IPS-NIHi11 (cell line): ENCODE results near the gene ATP1A1.

Experiments used
- DNase-seq: peaks from one replicate; pipeline ENCODE4 v3.0.0; 2012; ENCODE audit warnings: mixed read lengths, low spot score

ATP1A1 gene

DNA sequence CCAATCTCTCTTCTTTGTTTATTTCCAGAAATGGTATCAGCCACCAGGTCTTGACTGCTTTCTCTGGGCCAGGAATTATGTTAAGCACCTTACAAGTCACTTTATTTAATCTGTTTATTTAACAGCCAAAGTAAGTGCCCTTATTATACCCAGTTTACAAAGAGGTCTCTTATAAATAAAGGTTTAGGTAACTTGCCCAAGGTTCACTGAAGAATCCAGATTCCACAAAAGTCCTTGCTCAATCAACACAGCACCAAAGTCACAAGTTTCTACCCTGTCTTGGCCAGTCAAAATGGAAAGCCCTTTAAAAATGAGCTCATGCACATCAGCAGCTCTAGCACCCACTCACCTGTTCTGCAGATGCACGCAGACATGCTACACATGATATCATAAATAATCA is 28.0 kb upstream of the ATP1A1 start:
- no peak for DNase-seq

DNA sequence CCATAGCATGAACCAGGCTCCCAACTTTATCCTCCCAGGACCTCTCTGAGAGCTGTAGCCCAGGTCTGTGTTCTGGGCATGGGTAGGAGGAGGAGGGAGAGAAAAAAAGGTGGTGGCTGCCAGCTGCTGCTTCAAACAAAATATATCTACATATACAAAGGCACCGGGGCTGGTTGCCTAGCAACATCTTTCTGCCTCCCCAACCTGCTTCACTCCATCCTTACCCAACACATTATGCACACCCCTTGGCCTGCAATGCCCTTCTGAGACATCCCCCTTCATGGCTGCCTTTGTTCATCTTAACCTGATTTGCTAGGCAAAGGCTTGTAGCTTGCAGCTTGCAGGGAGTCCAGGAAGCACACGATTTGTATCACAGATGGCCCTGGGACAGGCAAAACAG is 27.2 kb upstream of the ATP1A1 start:
- peak; percentile 55 for DNase-seq

DNA sequence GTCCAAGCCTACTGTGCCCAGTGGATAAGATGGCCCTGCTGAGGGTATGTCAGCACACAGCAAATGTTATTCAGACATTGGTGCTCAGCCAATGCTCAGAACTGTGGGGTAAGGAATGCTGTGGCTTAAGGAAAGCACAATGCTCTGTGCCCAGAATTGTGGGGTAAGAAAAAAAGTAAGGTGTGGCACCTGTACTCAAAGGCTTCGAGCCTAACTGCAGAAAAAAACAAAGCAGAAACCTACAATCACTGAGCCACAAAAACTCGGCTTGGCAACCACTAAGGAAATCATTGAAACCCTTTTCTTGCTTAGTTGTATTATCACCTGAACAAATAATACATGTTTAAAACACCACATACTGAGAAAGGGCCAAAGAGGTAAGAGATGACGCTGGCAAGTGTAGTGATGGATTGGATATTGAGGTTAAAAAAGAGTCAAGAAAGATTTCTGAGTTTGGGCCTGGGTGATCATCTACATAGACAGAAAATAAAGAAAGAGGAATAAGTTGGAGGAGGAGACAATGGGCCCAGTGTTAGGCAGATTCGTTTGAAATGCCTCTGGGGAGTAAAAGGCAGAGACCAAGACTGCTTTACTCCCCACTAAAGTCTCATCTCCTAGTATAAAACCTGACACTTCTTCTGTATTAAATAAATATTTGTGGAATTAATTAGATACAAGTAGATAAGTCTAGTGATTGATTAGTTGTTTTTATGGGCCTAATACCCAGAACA is 25.9 kb upstream of the ATP1A1 start:
- DNase-seq: no peak

DNA sequence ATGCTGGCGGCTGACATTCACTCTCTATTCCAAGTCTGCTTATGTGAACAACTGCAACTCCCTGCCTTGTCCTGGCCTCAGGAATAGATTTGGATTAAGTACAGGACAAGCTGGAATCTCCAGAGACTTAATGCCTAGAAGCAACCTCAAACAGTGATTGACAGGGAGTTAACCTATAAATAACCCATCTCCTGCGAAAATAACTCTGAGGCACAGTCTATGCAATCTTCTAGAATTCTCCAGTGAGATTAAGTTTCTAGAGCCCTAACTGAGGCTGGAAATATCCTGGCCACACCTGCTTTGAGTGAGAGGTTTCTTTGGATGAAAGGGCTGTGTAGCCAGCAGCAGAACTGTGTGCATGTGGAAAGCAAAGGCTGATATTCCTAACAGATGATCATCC is 25.3 kb upstream of the ATP1A1 start:
- DNase-seq: no peak

DNA sequence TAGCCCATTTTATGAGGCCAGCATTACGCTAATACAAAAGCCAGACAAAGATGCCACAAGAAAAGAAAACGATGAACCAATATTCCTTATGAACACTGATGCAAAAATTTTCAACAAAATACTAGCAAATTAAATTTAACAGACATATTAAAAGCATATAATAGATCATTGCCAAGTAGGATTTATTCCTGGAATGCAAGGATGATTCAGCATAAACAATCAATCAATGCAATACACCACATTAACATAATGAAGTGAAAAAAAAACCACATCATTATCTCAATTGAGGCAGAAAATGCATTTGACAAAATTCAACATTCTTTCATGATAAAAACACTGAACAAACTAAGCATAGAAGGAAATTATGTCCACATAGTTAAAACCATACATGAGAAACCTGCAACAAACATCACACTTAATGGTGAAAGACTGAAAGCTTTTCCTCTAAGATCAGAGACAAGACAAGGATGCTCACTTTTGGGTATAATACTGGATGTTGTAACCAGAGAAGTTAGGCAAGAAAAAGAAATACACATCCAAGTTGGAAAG is 22.9 kb upstream of the ATP1A1 start:
- DNase-seq: no peak

DNA sequence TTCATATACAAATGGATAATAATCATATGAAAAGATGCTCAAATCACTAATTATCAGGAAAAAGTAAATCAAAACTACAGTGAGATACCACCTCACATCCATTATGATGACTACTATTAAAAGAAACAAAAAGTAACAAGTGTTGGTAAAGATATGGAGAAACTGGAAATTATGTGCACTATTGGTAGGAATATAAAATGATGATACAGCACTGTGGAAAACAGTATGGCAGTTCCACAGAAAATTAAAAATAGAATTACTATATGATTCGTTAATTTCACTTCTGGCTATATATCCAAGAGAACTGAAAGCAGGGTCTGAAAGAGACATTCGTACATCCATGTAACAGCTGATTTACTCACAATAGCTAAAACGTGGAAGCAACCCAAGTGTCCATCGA is 21.1 kb upstream of the ATP1A1 start:
- DNase-seq: no peak

DNA sequence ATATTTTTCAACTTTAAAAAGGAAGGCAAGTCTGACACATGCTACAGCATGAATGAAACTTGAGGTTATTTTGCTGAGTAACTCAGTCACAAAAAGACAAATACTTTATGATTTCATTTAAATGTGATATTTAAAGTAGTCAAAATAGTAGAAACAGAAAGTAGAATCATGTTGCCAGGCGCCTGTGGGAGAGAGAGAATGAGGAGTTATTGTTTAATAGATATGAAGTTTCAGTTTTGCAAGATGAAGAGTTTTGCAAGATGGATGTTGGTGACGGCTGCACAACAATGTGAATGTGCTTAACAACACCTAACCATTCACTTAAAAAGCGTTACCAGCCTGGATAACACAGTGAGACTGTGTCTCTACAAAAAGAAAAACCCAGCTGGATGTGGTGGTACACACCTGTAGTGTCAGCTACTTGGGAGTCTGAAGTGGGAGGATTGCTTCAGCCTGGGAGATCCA is 20.7 kb upstream of the ATP1A1 start:
- no peak for DNase-seq

DNA sequence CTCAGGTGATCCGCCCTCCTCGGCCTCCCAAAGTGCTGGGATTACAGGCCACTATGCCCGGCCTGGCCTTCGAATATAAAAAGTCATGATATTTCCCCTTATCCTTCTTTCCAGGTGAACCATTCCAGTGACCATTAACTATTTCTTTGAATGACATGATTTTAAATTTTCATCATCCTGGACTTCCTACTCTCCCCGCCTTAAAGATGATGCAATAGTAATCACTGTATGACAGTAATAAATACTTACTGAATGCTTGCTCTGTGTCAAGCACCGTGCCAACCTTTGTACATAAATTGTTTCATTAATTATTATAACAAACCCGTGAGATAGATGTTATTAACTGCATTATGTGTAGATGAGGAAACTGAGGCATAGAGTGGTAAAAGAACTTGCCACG is 19.9 kb upstream of the ATP1A1 start:
- no peak for DNase-seq

DNA sequence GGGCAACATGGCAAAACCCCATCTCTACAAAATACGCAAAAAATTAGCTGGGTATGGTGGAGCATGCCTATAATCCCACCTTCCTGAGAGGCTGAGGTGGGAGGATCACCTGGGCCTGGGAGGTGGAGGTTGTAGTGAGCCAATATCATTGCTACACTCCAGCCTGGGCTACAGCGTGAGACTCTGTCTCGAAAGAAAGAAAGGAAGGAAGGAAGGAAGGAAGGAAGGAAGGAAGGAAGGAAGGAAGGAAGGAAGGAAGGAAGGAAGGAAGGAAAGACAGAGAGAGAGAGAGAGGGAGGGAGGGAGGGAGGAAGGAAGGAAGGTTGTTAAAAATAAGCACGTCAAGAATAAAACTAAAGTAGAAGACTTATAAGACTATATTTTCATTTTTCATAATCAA is 17.0 kb upstream of the ATP1A1 start:
- DNase-seq: no peak

DNA sequence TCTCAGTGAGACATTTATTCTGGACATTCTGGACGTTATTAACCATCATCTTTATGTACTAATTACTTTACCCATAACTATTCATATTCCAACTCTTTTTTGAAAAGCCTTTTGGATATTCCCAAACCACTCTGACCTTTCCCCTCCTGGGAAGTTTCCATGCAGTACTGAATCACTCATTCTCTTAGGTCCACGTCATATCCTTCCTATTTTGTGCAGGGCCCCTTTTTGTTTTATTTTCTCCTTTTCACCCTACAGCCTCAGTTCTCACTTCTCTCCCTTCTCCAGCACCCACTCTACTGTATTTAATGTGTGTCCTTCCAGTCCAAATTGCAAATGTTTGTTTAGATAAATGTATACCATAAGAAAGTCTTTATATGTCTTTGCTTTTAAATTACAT is 16.4 kb upstream of the ATP1A1 start:
- DNase-seq: no peak

DNA sequence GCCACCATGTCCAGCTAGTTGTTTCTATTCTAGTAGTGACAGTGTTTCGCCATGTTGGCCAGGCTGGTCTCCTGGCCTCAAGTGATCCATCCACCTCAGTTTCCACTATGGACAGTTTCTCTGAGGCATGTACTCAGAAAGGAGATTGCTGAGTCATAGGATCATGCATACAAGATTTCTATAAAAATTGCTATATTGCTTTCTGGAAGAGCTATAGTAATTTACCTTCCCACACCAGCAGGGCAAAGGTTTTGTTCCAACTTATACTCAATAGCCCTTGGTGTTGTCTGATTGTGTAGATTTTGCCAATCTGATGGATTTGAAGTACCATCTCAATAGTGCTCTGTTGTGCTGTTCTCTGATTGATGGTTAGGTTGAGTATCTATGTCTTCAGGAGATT is 15.6 kb upstream of the ATP1A1 start:
- DNase-seq: no peak

DNA sequence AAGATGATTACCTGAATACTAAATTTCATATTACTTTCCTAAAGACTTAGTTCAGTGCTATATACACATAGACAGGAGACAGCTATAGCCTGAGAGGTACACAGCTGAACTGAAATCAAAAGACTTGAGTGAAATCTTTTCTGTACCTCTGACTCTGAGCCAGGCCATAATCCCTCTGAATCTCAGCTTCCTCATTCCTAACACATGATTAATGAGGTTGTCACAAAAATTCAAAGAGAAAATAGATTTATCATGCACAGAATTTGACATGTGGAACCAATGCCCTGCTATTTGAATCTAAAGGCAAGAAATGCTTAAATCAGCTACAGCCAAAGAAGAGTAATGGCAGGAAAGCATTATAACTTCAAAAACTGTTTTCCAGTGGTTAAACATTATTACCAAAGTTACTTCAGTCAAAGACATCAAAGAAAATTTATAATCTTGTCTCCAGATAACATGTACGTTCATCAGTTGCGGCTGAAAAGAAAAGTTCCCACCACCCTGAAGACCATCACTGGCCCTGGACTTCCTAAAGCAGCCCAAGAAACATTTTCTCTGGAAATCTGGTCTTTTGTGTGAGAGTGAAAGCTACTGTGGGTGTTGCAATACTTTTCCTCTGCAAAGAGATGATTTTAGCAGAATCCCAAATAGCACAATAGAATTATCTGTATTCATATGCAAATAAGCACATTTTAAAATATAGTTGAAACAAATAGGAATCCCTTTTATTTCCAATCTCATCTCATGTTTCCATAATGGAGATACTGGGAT is 13.8 kb upstream of the ATP1A1 start:
- no peak for DNase-seq

DNA sequence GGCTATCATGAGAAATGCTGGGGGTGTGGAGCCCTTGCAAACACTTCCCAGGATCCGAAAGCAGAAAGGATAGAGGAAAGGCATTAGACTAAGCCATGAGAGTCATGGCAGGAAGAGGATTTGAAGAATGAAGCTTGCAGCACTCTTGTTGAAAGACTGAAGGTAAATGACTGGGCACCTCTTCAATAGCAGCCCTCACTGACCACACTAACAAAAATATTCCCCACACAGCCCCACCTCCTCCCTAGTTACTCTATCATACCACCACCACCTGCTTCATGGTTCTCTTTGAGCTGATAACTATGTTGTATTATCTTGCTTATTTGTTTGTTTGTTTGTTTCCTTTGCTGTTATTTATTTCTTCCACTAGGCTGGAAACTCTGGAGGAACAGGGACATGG is 13.2 kb upstream of the ATP1A1 start:
- DNase-seq: no peak

DNA sequence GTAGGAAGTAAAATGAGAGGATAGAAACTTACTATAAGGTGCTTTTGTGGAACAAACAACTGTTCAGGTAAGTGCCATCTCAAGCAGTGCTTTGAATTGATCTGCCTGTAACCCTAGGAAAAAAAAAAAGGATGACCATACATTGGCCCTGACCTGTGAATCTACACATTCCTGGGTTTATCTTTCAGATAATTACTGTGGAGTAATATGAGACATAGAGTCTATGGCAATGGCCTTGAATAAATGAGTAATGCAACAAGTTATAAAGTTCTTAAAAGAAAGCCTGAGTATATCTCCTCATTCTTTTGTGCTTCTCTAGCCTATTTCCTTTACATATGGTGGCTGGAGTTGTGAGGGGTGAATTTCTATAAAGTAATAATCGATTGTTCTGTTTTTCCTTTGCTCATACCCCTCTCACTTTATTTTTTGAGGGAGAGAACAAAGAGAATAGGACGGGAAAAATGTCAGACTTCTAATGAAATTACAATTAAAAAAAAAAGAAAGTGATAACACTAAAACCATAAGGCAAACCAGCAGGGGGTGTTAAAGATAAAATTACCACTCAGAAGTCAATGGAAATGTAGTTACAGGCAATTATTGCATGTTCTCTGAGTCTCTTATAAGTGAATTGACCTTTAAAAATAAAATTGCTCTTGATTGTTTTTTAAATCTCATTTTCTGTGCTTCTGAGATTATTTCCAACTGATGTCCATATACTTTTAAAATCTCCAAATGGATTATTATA is 12.4 kb upstream of the ATP1A1 start:
- DNase-seq: no peak

DNA sequence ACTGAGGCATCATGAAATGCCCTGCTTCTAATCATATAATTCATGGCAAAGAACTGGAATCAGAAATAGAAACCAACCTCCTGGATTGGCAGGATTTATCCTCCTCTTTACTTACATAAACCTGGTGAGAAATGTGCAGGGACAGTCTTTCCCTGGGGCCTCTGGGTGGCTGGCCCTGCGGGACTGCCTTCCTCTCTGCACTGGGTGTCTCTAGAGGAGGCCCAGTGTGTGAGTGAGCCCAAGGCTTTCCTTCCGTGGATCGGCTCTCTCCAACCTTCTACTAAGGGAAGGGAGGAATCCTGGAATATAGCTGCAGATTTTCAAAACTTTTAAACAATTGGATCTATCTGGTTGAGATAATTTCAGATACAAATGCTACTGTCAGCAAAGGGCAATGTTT is 11.4 kb upstream of the ATP1A1 start:
- no peak for DNase-seq

DNA sequence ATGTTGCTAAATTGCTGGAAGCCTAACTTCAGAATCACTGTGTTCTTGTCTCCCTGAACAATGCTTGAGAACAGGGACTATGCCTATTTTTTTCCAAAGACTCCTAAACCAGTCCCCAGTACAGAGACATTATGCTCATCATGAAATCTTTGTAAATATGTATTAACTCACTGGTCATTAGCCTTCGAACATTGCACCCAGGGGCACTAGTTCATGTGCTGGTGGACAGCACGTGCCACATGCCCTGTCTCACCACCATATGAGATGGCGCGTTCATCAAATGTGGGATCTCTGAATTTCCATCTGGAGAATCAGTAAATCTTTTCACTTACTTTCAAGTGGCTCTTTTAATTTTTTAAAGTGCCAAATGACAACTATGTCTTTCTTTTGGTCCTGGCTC is 11.0 kb upstream of the ATP1A1 start:
- no peak for DNase-seq

DNA sequence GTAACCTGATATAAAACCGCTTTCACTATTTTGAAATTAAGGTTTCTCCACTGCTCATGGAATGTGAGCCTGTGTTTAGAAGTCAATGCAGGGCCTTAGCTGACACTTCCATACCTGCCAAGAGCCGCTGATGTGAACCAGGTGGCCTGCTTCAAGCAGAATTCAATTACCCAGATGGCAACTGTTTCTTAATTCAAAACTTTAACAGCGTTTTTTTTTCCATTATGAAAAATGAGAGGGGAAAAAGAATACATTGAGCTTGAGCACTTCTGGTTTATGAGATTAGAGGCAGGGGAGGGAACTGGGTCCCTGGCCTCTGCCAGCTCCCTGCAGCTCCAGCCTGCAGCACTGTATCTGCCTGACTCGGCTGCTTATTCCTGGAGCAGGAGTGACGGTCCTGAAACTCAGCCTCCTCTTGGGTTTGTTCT is 7.7 kb upstream of the ATP1A1 start:
- DNase-seq: no peak

DNA sequence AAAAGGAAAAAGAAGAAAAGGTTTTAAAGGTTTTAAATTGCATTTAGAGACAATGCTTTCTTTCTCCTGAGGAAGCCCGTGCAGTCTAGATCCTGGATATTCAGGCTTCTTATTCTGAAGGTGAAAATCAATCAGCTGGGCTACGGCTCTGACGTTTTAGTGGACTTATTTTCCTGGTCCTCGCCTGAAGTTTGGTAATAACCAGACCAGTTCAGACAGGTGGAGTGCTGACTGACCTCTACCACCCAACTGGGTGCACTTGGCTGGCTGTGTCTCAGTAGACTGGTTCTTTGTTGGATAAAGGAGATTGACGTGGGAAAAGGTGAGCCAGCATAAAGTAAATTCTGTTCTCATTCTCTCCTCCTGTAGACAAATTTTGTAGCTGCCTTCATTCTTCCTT is 7.2 kb upstream of the ATP1A1 start:
- no peak for DNase-seq

DNA sequence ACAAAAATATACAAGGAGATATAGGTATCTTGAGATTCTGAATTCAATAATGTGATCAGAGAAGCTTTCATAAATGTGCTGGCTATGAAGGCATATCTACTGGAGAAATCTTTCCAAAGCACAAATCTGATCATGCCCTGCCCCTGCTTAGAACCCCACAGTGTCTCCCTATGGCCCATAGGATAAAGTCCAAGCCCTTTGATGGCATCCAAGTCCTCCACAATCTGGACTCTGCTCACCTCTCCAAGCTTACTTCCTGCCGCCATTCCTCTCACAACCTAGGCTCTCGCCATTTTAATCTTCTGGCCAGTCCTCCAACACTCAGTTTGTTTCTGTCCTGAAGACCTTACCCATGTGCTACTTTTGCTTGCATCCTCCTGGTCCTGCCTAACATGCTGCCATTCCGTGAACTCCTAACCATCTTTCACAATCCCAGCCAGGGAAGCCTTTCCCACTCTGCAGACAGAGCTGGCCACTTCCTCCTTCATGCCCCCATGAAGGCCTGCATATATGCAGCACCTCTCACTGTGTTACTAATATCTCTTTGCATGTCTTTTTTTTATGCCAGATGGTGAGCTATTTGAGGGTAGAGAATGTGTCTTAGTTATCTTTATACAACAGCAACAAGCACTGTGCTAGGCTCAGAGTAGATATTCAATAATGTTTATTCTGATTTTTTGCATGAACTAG is 5.6 kb upstream of the ATP1A1 start:
- DNase-seq: no peak

DNA sequence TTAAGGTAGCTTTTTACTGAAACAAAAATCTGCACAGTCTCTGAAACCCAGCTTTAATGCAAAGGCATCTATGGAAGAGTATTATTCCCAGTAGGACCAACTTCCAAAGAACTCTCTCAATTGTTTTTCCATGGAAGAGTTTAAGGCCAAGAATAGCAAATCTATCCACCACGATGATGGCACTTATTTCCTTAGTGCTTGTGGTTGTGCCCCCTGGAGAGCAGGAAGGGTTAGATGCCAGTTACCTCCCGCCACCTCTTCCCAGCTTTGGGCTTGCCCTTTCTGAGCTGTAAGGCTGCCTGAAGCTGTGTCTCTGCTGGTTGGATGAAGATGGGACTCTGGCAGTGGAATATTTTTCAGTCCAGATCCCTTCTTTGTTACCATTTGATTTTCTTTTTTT is 4.8 kb upstream of the ATP1A1 start:
- no peak for DNase-seq

DNA sequence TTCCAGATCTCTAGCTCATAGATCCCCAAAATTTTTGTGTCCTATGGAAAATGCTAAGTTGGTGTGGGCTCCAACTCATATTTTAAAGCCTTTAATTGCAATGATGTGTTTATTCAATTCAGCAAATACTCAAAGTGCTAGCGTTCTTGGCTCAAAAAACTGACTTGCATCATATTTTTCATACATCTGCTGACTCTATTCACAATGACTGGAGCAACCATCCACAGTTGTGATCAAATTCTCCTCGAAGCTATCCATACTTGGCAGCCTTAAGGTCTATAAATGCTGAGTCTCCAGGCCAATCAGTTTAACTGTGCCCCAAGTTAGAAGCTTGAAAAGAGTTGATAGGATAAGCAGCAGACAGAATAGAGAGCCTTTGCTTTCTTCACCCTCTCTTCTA is 2.9 kb upstream of the ATP1A1 start:
- DNase-seq: no peak

DNA sequence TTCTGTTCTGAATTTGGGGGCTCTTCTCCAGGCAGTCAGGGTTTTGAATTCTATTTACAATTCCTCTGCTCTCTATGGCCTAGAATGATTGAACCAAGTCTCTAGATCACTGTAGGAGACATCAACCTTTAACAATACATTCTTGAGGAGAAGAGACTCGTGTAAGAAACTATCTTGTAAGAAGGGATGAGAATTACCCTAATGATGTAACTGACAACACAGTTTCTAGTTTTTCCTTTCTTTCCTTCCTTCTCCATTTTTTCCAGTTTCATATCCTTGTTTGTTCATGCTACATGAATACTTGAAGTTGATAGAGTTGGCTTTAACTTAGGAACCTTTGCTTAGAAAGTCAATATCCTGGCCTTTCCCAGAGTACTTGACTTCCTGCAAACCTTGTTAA is 1.3 kb upstream of the ATP1A1 start:
- DNase-seq: no peak
